T-cell (primary cell): Measurements from ENCODE around the gene MYLK4. TPM values are rescaled to one million over a fixed set of nuclear protein-coding genes. Genes with fewer than 3 reads are reported as not detected.

Source experiments
- ATAC-seq, 4 experiments: fragments of 200-7000 bp in 3 of 4; fragments of 150-1000 bp in 1 of 4; cut with Tn5 transposase; replicated peaks in 1 of 4; 1 replicate in 3 of 4; 2 replicates in 1 of 4; pipeline ENCODE4 v1.10.0; 2021; ENCODE audit warnings: moderate library complexity in 3 of 4, mild to moderate bottlenecking in 2 of 4, moderate number of reproducible peaks in 1 of 4
- CTCF ChIA-PET, 2 donors: fragments of 300-600 bp; sonication (Branson Sonifier 250); formaldehyde crosslinking; loops; one replicate each; lab custom pipeline; 2022; ENCODE audit warnings: antibody characterized with exemption in 2 of 2; lab: Charles Lee
- POLR2A ChIA-PET, 2 donors: fragments of 300-600 bp; sonication (Branson Sonifier 250); formaldehyde crosslinking; loops; one replicate each; lab custom pipeline; 2022; ENCODE audit warnings: antibody characterized with exemption in 2 of 2; lab: Charles Lee
- DNase-seq, 35 experiments: peaks; one replicate each; pipeline versions ENCODE4 v3.0.0 to v3.0.0-alpha.2; 2013 to 2023
- H3K27ac ChIP-seq: one replicate; pipeline ENCODE4 v1.5.1; 2013; ENCODE audit warnings: low read length
- H3K27me3 ChIP-seq, 2 experiments: replicated peaks in 1 of 2; 1 replicate in 1 of 2; 2 replicates in 1 of 2; pipeline versions ENCODE4 v1.6.1 to v1.7.0; 2013; ENCODE audit warnings: low read length in 1 of 2, mixed read lengths in 1 of 2; ENCODE audit not compliant: control insufficient read depth in 2 of 2, insufficient read depth in 2 of 2; ENCODE audit errors: extremely low read depth in 1 of 2
- H3K36me3 ChIP-seq, 2 donors: 1 replicate in 1 of 2; 2 replicates in 1 of 2; pipeline versions ENCODE4 v1.6.1 to v1.7.0; 2013; ENCODE audit warnings: low read length in 1 of 2; ENCODE audit not compliant: control insufficient read depth in 2 of 2, insufficient read depth in 1 of 2; ENCODE audit errors: extremely low read depth in 1 of 2
- H3K4me1 ChIP-seq, 2 experiments: 1 replicate in 1 of 2; 2 replicates in 1 of 2; pipeline versions ENCODE4 v1.6.1 to v1.7.0; 2013; ENCODE audit warnings: low read length in 2 of 2, mixed read lengths in 1 of 2; ENCODE audit not compliant: insufficient read depth in 2 of 2, control insufficient read depth in 1 of 2; ENCODE audit errors: extremely low read depth in 1 of 2
- H3K4me3 ChIP-seq, 2 donors: 1 replicate in 1 of 2; 2 replicates in 1 of 2; pipeline versions ENCODE4 v1.5.1 to v1.7.0; 2013; ENCODE audit warnings: mild to moderate bottlenecking in 2 of 2, low read length in 1 of 2, moderate library complexity in 1 of 2; ENCODE audit not compliant: control insufficient read depth in 1 of 2; ENCODE audit errors: extremely low read depth in 1 of 2
- H3K9me3 ChIP-seq: 2 replicates; pipeline ENCODE4 v1.7.0; 2013
- H3K27ac Mint-ChIP-seq, 2 donors: one replicate each; pipeline ENCODE4 v1.8.0; 2020 to 2021; ENCODE audit warnings: mild to moderate bottlenecking in 2 of 2, mixed read lengths in 2 of 2
- H3K27me3 Mint-ChIP-seq, 2 donors: one replicate each; pipeline ENCODE4 v1.8.0; 2021 to 2022; ENCODE audit warnings: mixed read lengths in 2 of 2
- H3K36me3 Mint-ChIP-seq: one replicate; pipeline ENCODE4 v1.8.0; 2021; ENCODE audit warnings: mixed read lengths
- H3K4me1 Mint-ChIP-seq, 3 donors: one replicate each; pipeline ENCODE4 v1.8.0; 2020 to 2022; ENCODE audit warnings: mixed read lengths in 3 of 3, mild to moderate bottlenecking in 1 of 3
- H3K4me3 Mint-ChIP-seq, 3 donors: one replicate each; pipeline ENCODE4 v1.8.0; 2020 to 2022; ENCODE audit warnings: mild to moderate bottlenecking in 3 of 3, mixed read lengths in 3 of 3, moderate library complexity in 3 of 3
- H3K9me3 Mint-ChIP-seq, 3 donors: one replicate each; pipeline ENCODE4 v1.8.0; 2020 to 2022; ENCODE audit warnings: mixed read lengths in 3 of 3
- WGBS: methylation state at CpG from one replicate; pipeline ENCODE4 v1.1.5; 2013; ENCODE audit warnings: missing lambda C conversion rate; ENCODE audit not compliant: insufficient coverage; 5-methylcytosine and 5-hydroxymethylcytosine counted together
- total RNA-seq, 35 experiments: library from RNA in 6 of 35; stranded (reverse) in 6 of 35; fragments of 120-200 nt in 1 of 35; gene quantifications; one replicate each; pipeline versions ENCODE4 v1.2.1 to v1.2.4 and lab custom pipeline; 2013 to 2026

MYLK4 gene
- total RNA-seq (1 to 10 TPM in 3 of 5 donors, under 1 TPM in 2; 0.58 to 1.4 (median 1.0) TPM), total RNA-seq (lab: John Stamatoyannopoulos, UW) (0.36 to 9.5 (median 2.5) reads per million in 29 experiments)
- total RNA-seq (2013), result 0.52 TPM

DNA sequence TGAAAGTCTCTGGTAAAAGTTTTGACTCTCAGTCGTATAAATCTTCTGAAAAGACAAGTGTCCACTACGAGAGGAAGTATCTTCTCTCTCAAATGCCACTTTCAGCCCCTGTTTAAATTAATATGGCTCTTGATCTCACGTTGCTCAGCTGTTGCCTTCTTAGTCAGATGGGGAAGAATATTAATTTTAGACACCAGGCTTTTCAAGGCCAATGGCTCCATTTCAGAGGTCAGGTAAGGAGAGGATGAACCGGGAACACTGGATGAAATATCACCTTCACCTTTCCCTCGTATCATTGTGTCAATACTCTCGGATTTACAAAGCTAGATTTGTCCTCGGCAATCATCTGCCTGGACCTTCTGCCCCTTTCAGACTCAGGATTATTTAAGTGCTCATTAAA lies at the start of gene MYLK4:
MYLK4 (minus strand) TSS at position 91 of the 400 bp plus-strand sequence. CDS start 1,628 bp downstream, outside the sequence.
- H3K27me3 Mint-ChIP-seq, result peaks cover 18 to 23% of the 10 kb centered on the region in 2 donors
- no peaks in the 10 kb centered on the region for H3K9me3 Mint-ChIP-seq

DNA sequence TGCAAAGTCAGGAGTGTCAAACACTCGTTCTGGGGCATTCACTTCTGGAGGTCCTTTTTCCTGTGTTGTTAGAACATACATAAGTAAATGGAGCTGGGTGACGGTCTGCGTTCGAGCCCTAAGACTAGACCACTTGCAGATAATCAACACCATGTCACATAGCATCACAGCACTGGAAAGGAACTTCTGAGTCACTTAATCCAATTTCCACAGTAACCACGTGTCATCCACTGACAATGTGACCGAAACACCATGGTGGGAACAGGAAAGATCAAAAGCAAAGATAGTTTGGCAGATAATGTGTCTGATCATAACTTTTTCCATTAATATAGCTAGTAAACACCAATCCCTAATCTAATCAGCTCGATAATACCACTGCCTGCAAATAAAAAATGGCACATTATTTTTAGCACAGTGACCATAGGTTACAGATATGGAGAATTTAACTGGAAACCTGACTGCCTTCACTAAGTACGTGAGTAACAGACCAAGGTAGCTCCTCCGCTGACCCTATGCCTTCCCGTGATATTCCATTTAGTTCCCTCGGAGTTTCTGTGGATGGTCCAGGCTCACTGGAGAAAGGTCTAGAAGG lies 49.3 kb upstream of the MYLK4 start:
- Histone ChIP-seq H3K4me3 (no peak overlapping the region), H3K9me3 (no peaks in the 10 kb centered on the region), H3K27ac (no peak overlapping the region), H3K36me3 (no peaks in the 10 kb centered on the region), H3K27me3 (no peaks in the 10 kb centered on the region), H3K4me1 (no peaks in the 10 kb centered on the region)
- ChIA-PET CTCF (no interaction called here), POLR2A (no interaction called here)
- DNase-seq, result no peak
- WGBS, result 85% methylated on average over 5 of the region's 11 CpGs
- no peaks in the 10 kb centered on the region for H3K27me3 Mint-ChIP-seq
- H3K36me3 Mint-ChIP-seq, result peaks cover 4% of the 10 kb centered on the region
- no peak overlapping the region for H3K4me3 Mint-ChIP-seq
- H3K4me1 Mint-ChIP-seq, result peaks cover 8 to 21% (median 14%) of the 10 kb centered on the region in 3 donors
- no peaks in the 10 kb centered on the region for H3K9me3 Mint-ChIP-seq
- no peak for ATAC-seq
- H3K27ac Mint-ChIP-seq, result no peak overlapping the region

More for the DNA sequence above, at the start of gene MYLK4:
- Histone ChIP-seq H3K36me3 (no peaks in the 10 kb centered on the region), H3K9me3 (no peaks in the 10 kb centered on the region), H3K27me3 (peaks cover 0 to 3% of the 10 kb centered on the region in 2 experiments), H3K4me1 (peaks cover 0 to 2% of the 10 kb centered on the region in 2 experiments), H3K27ac (no peak within 1 kb of the TSS), H3K4me3 (no peak within 1 kb of the TSS)
- WGBS, result 100% methylated on average over 4 of the region's 7 CpGs
- ChIA-PET POLR2A (no interaction called here), CTCF (interaction anchor here (0.6 to 5.1 kb wide), 20 partner anchors 8 to 1189 kb away, joined by 3 to 38 read pairs (median 4); partner anchors contain the start of gene WRNIP1 (in 1 of the 2))
- H3K4me3 Mint-ChIP-seq, result no peak within 1 kb of the TSS
- DNase-seq (no peak), ATAC-seq (no peak)
- peaks cover 5 to 9% (median 8%) of the 10 kb centered on the region in 3 donors for H3K4me1 Mint-ChIP-seq
- no peak within 1 kb of the TSS for H3K27ac Mint-ChIP-seq
- no peaks in the 10 kb centered on the region for H3K36me3 Mint-ChIP-seq

DNA sequence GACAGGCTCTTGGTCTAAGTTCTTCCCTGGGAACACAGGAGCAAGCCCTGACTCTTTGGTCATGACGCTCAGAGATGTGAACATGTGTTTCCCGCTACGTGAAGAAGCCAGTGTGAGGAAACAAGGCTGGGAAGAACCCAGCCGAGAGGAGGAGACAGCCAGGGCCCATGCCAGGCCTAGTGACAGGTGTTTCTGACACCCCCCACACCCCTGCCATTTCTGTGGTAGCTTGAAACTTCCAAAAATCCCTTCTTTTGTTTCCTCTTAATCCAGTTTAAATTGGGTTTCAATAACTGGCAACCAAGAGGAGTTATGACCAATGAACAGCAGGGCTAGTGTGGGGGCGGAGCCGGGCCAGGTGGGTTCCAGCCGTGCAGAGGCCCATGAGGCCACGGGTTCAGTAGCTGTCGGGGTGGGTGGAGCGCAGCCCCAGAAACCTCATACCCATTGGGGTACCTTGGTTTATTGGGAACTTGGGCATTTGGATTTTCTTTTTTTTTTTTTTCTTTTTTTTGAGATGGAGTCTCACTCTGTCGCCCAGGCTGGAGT lies 47.9 kb upstream of the MYLK4 start:
- Mint-ChIP-seq H3K36me3 (peaks cover 4% of the 10 kb centered on the region), H3K4me1 (peaks cover 14 to 29% (median 22%) of the 10 kb centered on the region in 3 donors), H3K4me3 (no peak overlapping the region), H3K27ac (no peak overlapping the region), H3K27me3 (no peaks in the 10 kb centered on the region), H3K9me3 (no peaks in the 10 kb centered on the region)
- Histone ChIP-seq H3K27ac (no peak overlapping the region), H3K4me1 (peaks cover under 1 to 4% of the 10 kb centered on the region in 2 experiments), H3K4me3 (no peak overlapping the region), H3K9me3 (no peaks in the 10 kb centered on the region), H3K27me3 (no peaks in the 10 kb centered on the region), H3K36me3 (no peaks in the 10 kb centered on the region)
- DNase-seq (no peak), ATAC-seq (no peak)
- POLR2A ChIA-PET, result no interaction called here
- 100% methylated on average over 4 of the region's 11 CpGs for WGBS
- CTCF ChIA-PET, result no interaction called here

DNA sequence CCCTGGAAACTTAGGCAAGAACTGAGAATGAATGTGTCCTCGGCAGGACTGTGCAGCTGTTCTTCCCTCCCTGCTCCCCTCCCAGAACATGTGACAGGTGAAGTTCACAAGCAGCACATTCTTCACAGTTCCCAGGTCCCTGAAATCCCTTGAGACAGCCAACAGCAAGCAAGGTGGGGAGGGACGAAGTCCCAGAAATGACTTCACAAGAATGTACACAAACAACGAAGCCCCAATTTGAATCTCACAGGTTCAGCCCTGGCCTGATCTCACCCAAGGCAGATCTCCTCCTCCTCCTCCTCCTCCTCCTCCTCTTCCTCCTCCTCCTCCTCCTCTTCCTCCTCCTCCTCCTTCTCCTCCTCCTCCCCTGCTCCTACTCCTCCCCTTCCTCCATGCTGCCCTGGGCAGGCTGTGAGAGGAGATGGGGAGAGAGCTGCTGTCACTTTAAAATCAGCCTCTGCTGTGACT lies 46.9 kb upstream of the MYLK4 start:
- Histone ChIP-seq H3K4me3 (no peak overlapping the region), H3K27me3 (no peaks in the 10 kb centered on the region), H3K27ac (no peak overlapping the region), H3K4me1 (peaks cover 10 to 15% of the 10 kb centered on the region in 2 experiments), H3K36me3 (no peaks in the 10 kb centered on the region), H3K9me3 (no peaks in the 10 kb centered on the region)
- Mint-ChIP-seq H3K27me3 (no peaks in the 10 kb centered on the region), H3K27ac (peak overlapping the region in 1 of 2 donors; percentile 44), H3K4me3 (no peak overlapping the region), H3K4me1 (peaks cover 24 to 40% (median 32%) of the 10 kb centered on the region in 3 donors), H3K36me3 (peaks cover 4% of the 10 kb centered on the region), H3K9me3 (no peaks in the 10 kb centered on the region)
- ChIA-PET CTCF (interaction anchor here in 1 of 2 donors (0.6 to 0.7 kb wide), 3 partner anchors 17 to 72 kb away, joined by 3 to 5 read pairs (median 5); no protein-coding TSS in a partner anchor), POLR2A (interaction anchor here in 1 of 2 donors (0.7 kb wide), 1 partner anchor 136 kb away, joined by 4 read pairs; no protein-coding TSS in a partner anchor)
- ATAC-seq (no peak), DNase-seq (no peak)
- no CpG with 5 or more reads among the region's 3 CpGs for WGBS

DNA sequence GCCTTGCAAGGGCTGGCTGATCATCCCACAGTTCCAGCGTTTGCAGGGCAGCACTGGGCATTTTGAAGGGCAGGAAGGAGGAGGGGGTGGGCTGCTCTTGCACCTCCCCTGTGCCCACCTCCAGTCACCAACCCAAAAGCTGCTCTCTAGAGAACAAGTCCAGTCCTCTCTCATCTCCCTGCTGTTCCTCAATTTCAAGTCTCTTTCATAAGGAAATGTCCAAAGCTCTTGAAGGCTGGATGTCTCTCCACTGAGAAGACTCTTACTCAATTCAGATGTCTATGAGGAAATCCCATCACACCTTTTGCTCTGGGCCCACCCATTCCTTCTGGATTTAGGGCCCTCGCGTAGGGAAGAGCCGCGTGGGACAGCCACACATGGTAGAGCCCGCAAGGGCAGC lies 46.1 kb upstream of the MYLK4 start:
- DNase-seq (no peak), ATAC-seq (no peak)
- Histone ChIP-seq H3K4me3 (no peak overlapping the region), H3K27me3 (no peaks in the 10 kb centered on the region), H3K9me3 (no peaks in the 10 kb centered on the region), H3K27ac (no peak overlapping the region), H3K36me3 (no peaks in the 10 kb centered on the region), H3K4me1 (peaks cover 10 to 21% of the 10 kb centered on the region in 2 experiments)
- H3K4me1 Mint-ChIP-seq, result peaks cover 29 to 45% (median 34%) of the 10 kb centered on the region in 3 donors
- no peaks in the 10 kb centered on the region for H3K9me3 Mint-ChIP-seq
- WGBS, result 94% methylated on average over 3 of the region's 6 CpGs
- peaks cover 4% of the 10 kb centered on the region for H3K36me3 Mint-ChIP-seq
- ChIA-PET POLR2A (interaction anchor here in 1 of 2 donors (0.6 kb wide), 1 partner anchor 16 kb away, joined by 7 read pairs; no protein-coding TSS in a partner anchor), CTCF (interaction anchor here in 1 of 2 donors (0.6 kb wide), 1 partner anchor 72 kb away, joined by 3 read pairs; no protein-coding TSS in a partner anchor)
- no peak overlapping the region for H3K4me3 Mint-ChIP-seq
- no peaks in the 10 kb centered on the region for H3K27me3 Mint-ChIP-seq
- no peak overlapping the region for H3K27ac Mint-ChIP-seq

DNA sequence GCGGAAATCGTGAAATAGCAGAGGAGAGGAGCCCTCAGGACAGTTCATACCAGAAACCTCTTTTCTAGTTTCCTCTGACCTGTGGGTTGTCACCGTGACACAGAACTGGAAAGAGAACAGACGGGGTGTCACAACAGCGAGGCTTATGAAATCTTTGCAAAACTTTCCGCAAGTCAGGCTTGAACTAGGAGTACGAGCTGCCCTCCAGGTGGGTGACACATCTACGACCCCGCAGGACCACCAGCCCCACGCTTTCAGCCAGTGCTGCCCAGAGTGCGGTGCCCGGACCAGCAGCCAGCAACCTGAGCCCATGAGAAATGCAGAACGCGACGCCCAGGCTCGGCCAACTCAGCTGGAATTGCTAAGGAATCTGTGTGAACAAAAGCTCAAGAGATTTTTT lies 45.2 kb upstream of the MYLK4 start:
- peaks cover 4% of the 10 kb centered on the region for H3K36me3 Mint-ChIP-seq
- Histone ChIP-seq H3K36me3 (no peaks in the 10 kb centered on the region), H3K27me3 (no peaks in the 10 kb centered on the region), H3K9me3 (no peaks in the 10 kb centered on the region), H3K27ac (no peak overlapping the region), H3K4me3 (no peak overlapping the region), H3K4me1 (peaks cover 10 to 21% of the 10 kb centered on the region in 2 experiments)
- WGBS, result 87% methylated on average over 16 of the region's 16 CpGs
- ATAC-seq (no peak), DNase-seq (no peak)
- no peak overlapping the region for H3K4me3 Mint-ChIP-seq
- H3K4me1 Mint-ChIP-seq, result peaks cover 33 to 50% (median 40%) of the 10 kb centered on the region in 3 donors
- no peaks in the 10 kb centered on the region for H3K27me3 Mint-ChIP-seq
- CTCF ChIA-PET, result no interaction called here
- POLR2A ChIA-PET, result interaction anchor here in 1 of 2 donors (0.6 kb wide), 1 partner anchor 58 kb away, joined by 3 read pairs; no protein-coding TSS in a partner anchor
- no peak overlapping the region for H3K27ac Mint-ChIP-seq
- no peaks in the 10 kb centered on the region for H3K9me3 Mint-ChIP-seq
